ENCODE results near the gene SUPT7L. TPM values are rescaled to one million over a fixed set of nuclear protein-coding genes. Genes with fewer than 3 reads are reported as not detected.
A peak's percentile ranks its signal among the peaks of the same experiment; 100 is the strongest.

SUPT7L gene
- total RNA-seq, result 10 to 100 TPM; 18.4 to 22.8 TPM
- long read RNA-seq, donor 1, full-length matches to known transcripts, result 4 of 6 reads
- long read RNA-seq, donor 1, partial matches to known transcripts, result 1 of 6 reads
- long read RNA-seq, donor 1, other reads (novel, unspliced or antisense), result 1 of 6 reads
- long read RNA-seq, donor 2, full-length matches to known transcripts, result 18 of 27 reads
- long read RNA-seq, donor 2, partial matches to known transcripts, result 6 of 27 reads
- long read RNA-seq, donor 2, other reads (novel, unspliced or antisense), result 3 of 27 reads

- intact Hi-C loops (cut with DNase I), result no loop called here
- peak; percentile 93 for DNase-seq (ENCODE audit: low spot score)
Observed at GRCh38 chr2:27663285-27664153, at the start of gene SUPT7L, which contains the start of gene SLC4A1AP. TSS of gene SUPT7L (minus strand) at chr2:27663614. CDS start at chr2:27662192, 1,422 bp downstream. TSS of gene SLC4A1AP (plus strand) at chr2:27663889. CDS start at chr2:27663915, 26 bp downstream.

GRCh38 chr2:27713201-27713600 is 49.8 kb upstream of the SUPT7L start:
- no peak for DNase-seq (ENCODE audit: low spot score)

GRCh38 chr2:27712522-27712921 is 49.1 kb upstream of the SUPT7L start:
- DNase-seq (ENCODE audit: low spot score), result no peak
- intact Hi-C loops (cut with DNase I), result no loop called here

More at GRCh38 chr2:27713201-27713600, 49.8 kb upstream of the SUPT7L start:
- intact Hi-C loops (cut with DNase I), result no loop called here

- intact Hi-C loops (cut with DNase I), result no loop called here
- DNase-seq (ENCODE audit: low spot score), result no peak
Observed at GRCh38 chr2:27711804-27712203, 48.4 kb upstream of the SUPT7L start.

GRCh38 chr2:27710640-27711430 is 47.4 kb upstream of the SUPT7L start:
- intact Hi-C loops (cut with DNase I), result no loop called here

GRCh38 chr2:27709960-27710575 is 46.7 kb upstream of the SUPT7L start:
- intact Hi-C loops (cut with DNase I), result loop anchor here (5.0 to 10.0 kb wide), 3 partner anchors 175 to 745 kb away; partner anchors contain the start of gene FOSL2 (in 1 of the 2)
- no peak for DNase-seq (ENCODE audit: low spot score)

More at GRCh38 chr2:27710640-27711430, 47.4 kb upstream of the SUPT7L start:
- DNase-seq (ENCODE audit: low spot score), result no peak

GRCh38 chr2:27709326-27709725 is 45.9 kb upstream of the SUPT7L start:
- no peak for DNase-seq (ENCODE audit: low spot score)
- intact Hi-C loops (cut with DNase I), result loop anchor here (5.0 to 10.0 kb wide), 3 partner anchors 175 to 745 kb away; partner anchors contain the start of gene FOSL2 (in 1 of the 2)

- no peak for DNase-seq (ENCODE audit: low spot score)
- intact Hi-C loops (cut with DNase I), result loop anchor here (5.0 to 10.0 kb wide), 3 partner anchors 176 to 746 kb away; partner anchors contain the start of gene FOSL2 (in 1 of the 2)
Observed at GRCh38 chr2:27708666-27709065, 45.3 kb upstream of the SUPT7L start.

GRCh38 chr2:27708257-27708654 is 44.8 kb upstream of the SUPT7L start:
- intact Hi-C loops (cut with DNase I), result loop anchor here (5.0 to 10.0 kb wide), 3 partner anchors 177 to 747 kb away; partner anchors contain the start of gene FOSL2 (in 1 of the 2)
- no peak for DNase-seq (ENCODE audit: low spot score)

- intact Hi-C loops (cut with DNase I), result loop anchor here (5.0 to 10.0 kb wide), 3 partner anchors 177 to 747 kb away; partner anchors contain the start of gene FOSL2 (in 1 of the 2)
- no peak for DNase-seq (ENCODE audit: low spot score)
Observed at GRCh38 chr2:27707462-27708256, 44.2 kb upstream of the SUPT7L start.

GRCh38 chr2:27705851-27706622 is 42.6 kb upstream of the SUPT7L start:
- intact Hi-C loops (cut with DNase I), result loop anchor here (5.0 to 10.0 kb wide), 3 partner anchors 179 to 749 kb away; partner anchors contain the start of gene FOSL2 (in 1 of the 2)
- DNase-seq (ENCODE audit: low spot score), result peak; percentile 89

GRCh38 chr2:27704342-27704876 is 41.0 kb upstream of the SUPT7L start:
- no peak for DNase-seq (ENCODE audit: low spot score)
- intact Hi-C loops (cut with DNase I), result loop anchor here (5.0 to 10.0 kb wide), 3 partner anchors 180 to 750 kb away; no protein-coding TSS in a partner anchor

GRCh38 chr2:27703638-27704341 is 40.4 kb upstream of the SUPT7L start:
- peak; percentile 91 for DNase-seq (ENCODE audit: low spot score)
- intact Hi-C loops (cut with DNase I), result loop anchor here (5.0 to 10.0 kb wide), 3 partner anchors 181 to 751 kb away; no protein-coding TSS in a partner anchor

GRCh38 chr2:27702302-27702701 is 38.9 kb upstream of the SUPT7L start:
- intact Hi-C loops (cut with DNase I), result loop anchor here (5.0 to 10.0 kb wide), 3 partner anchors 182 to 752 kb away; no protein-coding TSS in a partner anchor
- no peak for DNase-seq (ENCODE audit: low spot score)

- DNase-seq (ENCODE audit: low spot score), result no peak
- intact Hi-C loops (cut with DNase I), result loop anchor here (5.0 to 10.0 kb wide), 3 partner anchors 183 to 753 kb away; no protein-coding TSS in a partner anchor
Observed at GRCh38 chr2:27701676-27702075, 38.3 kb upstream of the SUPT7L start.

GRCh38 chr2:27697660-27698059 is 34.2 kb upstream of the SUPT7L start:
- intact Hi-C loops (cut with DNase I), result no loop called here
- DNase-seq (ENCODE audit: low spot score), result no peak

All from posterior vena cava (tissue), 2 donors.